Measurements from ENCODE around the gene CCDC85A. TPM values are rescaled to one million over a fixed set of nuclear protein-coding genes. Genes with fewer than 3 reads are reported as not detected.
"Not testable (repeated sequence)": the region's sequence is repeated elsewhere in the genome, so short reads cannot be mapped to it uniquely, and the experiment has no call there.

The CCDC85A gene
- total RNA-seq: not detected

GRCh38 chr2:56183643-56184499 is at the start of gene CCDC85A:
TSS of gene CCDC85A (plus strand) at chr2:56183990. CDS start at chr2:56184625, 635 bp downstream.
- H3K4me3 Mint-ChIP-seq: peak within 1 kb of the TSS; percentile 3
- no peaks in the 10 kb centered on the region for H3K36me3 Mint-ChIP-seq (ENCODE audit: low read depth)
- POLR2A ChIA-PET: no interaction called here
- H3K27me3 Mint-ChIP-seq (ENCODE audit: low read depth): peaks cover 38% of the 10 kb centered on the region
- H3K9me3 Mint-ChIP-seq (ENCODE audit: insufficient read depth): no peaks in the 10 kb centered on the region
- peak; percentile 96 for ATAC-seq
- peaks cover 3% of the 10 kb centered on the region for H3K4me1 Mint-ChIP-seq (ENCODE audit: low read depth)
- CTCF ChIA-PET: interaction anchor here (0.6 to 1.6 kb wide), 20 partner anchors 10 to 1335 kb away, joined by 3 to 13 read pairs (median 4); no protein-coding TSS in a partner anchor
- DNase-seq: peak; percentile 75
- no peak within 1 kb of the TSS for H3K27ac Mint-ChIP-seq

- no peak for ATAC-seq
- ChIA-PET POLR2A (no interaction called here), CTCF (no interaction called here)
Measured at GRCh38 chr2:56134861-56135260, 48.9 kb upstream of the CCDC85A start.

GRCh38 chr2:56142497-56143061 is 41.2 kb upstream of the CCDC85A start:
- ATAC-seq; H3K9me3 Mint-ChIP-seq (ENCODE audit: insufficient read depth); H3K4me1 Mint-ChIP-seq (ENCODE audit: low read depth); DNase-seq; POLR2A ChIA-PET; H3K27me3 Mint-ChIP-seq (ENCODE audit: low read depth); CTCF ChIA-PET; H3K36me3 Mint-ChIP-seq (ENCODE audit: low read depth); H3K27ac Mint-ChIP-seq; H3K4me3 Mint-ChIP-seq: not testable (repeated sequence)

More at GRCh38 chr2:56134861-56135260, 48.9 kb upstream of the CCDC85A start:
- Mint-ChIP-seq H3K4me1 (ENCODE audit: low read depth) (no peaks in the 10 kb centered on the region), H3K4me3 (no peak overlapping the region), H3K36me3 (ENCODE audit: low read depth) (no peaks in the 10 kb centered on the region), H3K9me3 (ENCODE audit: insufficient read depth) (no peaks in the 10 kb centered on the region), H3K27me3 (ENCODE audit: low read depth) (no peaks in the 10 kb centered on the region), H3K27ac (no peak overlapping the region)
- DNase-seq: no peak

- no peaks in the 10 kb centered on the region for H3K36me3 Mint-ChIP-seq (ENCODE audit: low read depth)
- H3K9me3 Mint-ChIP-seq (ENCODE audit: insufficient read depth): no peaks in the 10 kb centered on the region
- no peaks in the 10 kb centered on the region for H3K27me3 Mint-ChIP-seq (ENCODE audit: low read depth)
- ATAC-seq: no peak
- no peak for DNase-seq
- ChIA-PET POLR2A (no interaction called here), CTCF (no interaction called here)
- H3K4me3 Mint-ChIP-seq: no peak overlapping the region
- no peak overlapping the region for H3K27ac Mint-ChIP-seq
- H3K4me1 Mint-ChIP-seq (ENCODE audit: low read depth): no peaks in the 10 kb centered on the region
Measured at GRCh38 chr2:56147907-56148306, 35.9 kb upstream of the CCDC85A start.

GRCh38 chr2:56148825-56149224 is 35.0 kb upstream of the CCDC85A start:
- DNase-seq: no peak
- Mint-ChIP-seq H3K4me3 (no peak overlapping the region), H3K27me3 (ENCODE audit: low read depth) (no peaks in the 10 kb centered on the region), H3K4me1 (ENCODE audit: low read depth) (no peaks in the 10 kb centered on the region), H3K36me3 (ENCODE audit: low read depth) (no peaks in the 10 kb centered on the region), H3K27ac (no peak overlapping the region), H3K9me3 (ENCODE audit: insufficient read depth) (no peaks in the 10 kb centered on the region)
- ChIA-PET POLR2A (no interaction called here), CTCF (interaction anchor here (1.4 kb wide), 1 partner anchor 35 kb away, joined by 3 read pairs; the partner anchor contains the start of gene CCDC85A)
- ATAC-seq: no peak

GRCh38 chr2:56151841-56152240 is 31.9 kb upstream of the CCDC85A start:
- Mint-ChIP-seq H3K9me3 (ENCODE audit: insufficient read depth) (no peaks in the 10 kb centered on the region), H3K36me3 (ENCODE audit: low read depth) (no peaks in the 10 kb centered on the region), H3K4me3 (no peak overlapping the region), H3K27me3 (ENCODE audit: low read depth) (no peaks in the 10 kb centered on the region), H3K27ac (no peak overlapping the region), H3K4me1 (ENCODE audit: low read depth) (no peaks in the 10 kb centered on the region)
- CTCF ChIA-PET: no interaction called here
- POLR2A ChIA-PET: no interaction called here
- ATAC-seq (no peak), DNase-seq (no peak)

GRCh38 chr2:56155188-56155587 is 28.6 kb upstream of the CCDC85A start:
- Mint-ChIP-seq H3K36me3 (ENCODE audit: low read depth) (no peaks in the 10 kb centered on the region), H3K4me3 (no peak overlapping the region), H3K27ac (no peak overlapping the region), H3K27me3 (ENCODE audit: low read depth) (no peaks in the 10 kb centered on the region), H3K4me1 (ENCODE audit: low read depth) (no peaks in the 10 kb centered on the region), H3K9me3 (ENCODE audit: insufficient read depth) (no peaks in the 10 kb centered on the region)
- DNase-seq (no peak), ATAC-seq (no peak)
- POLR2A ChIA-PET: no interaction called here
- CTCF ChIA-PET: no interaction called here

GRCh38 chr2:56159875-56160274 is 23.9 kb upstream of the CCDC85A start:
- H3K27me3 Mint-ChIP-seq (ENCODE audit: low read depth); H3K9me3 Mint-ChIP-seq (ENCODE audit: insufficient read depth); ATAC-seq; H3K27ac Mint-ChIP-seq; POLR2A ChIA-PET; H3K4me1 Mint-ChIP-seq (ENCODE audit: low read depth); H3K4me3 Mint-ChIP-seq; CTCF ChIA-PET; DNase-seq; H3K36me3 Mint-ChIP-seq (ENCODE audit: low read depth): not testable (repeated sequence)

GRCh38 chr2:56167616-56168562 is 15.9 kb upstream of the CCDC85A start:
- H3K9me3 Mint-ChIP-seq (ENCODE audit: insufficient read depth): no peaks in the 10 kb centered on the region
- DNase-seq: no peak
- CTCF ChIA-PET: interaction anchor here (1.1 kb wide), 1 partner anchor 16 kb away, joined by 5 read pairs; the partner anchor contains the start of gene CCDC85A
- H3K27ac Mint-ChIP-seq: no peak overlapping the region
- H3K36me3 Mint-ChIP-seq (ENCODE audit: low read depth): no peaks in the 10 kb centered on the region
- POLR2A ChIA-PET: no interaction called here
- no peak for ATAC-seq
- H3K4me3 Mint-ChIP-seq: no peak overlapping the region
- H3K4me1 Mint-ChIP-seq (ENCODE audit: low read depth): no peaks in the 10 kb centered on the region
- no peaks in the 10 kb centered on the region for H3K27me3 Mint-ChIP-seq (ENCODE audit: low read depth)

- CTCF ChIA-PET: no interaction called here
- POLR2A ChIA-PET: no interaction called here
Measured at GRCh38 chr2:56169521-56169920, 14.3 kb upstream of the CCDC85A start.

GRCh38 chr2:56170504-56170903 is 13.3 kb upstream of the CCDC85A start:
- ChIA-PET CTCF (no interaction called here), POLR2A (no interaction called here)
- no peaks in the 10 kb centered on the region for H3K27me3 Mint-ChIP-seq (ENCODE audit: low read depth)
- H3K4me3 Mint-ChIP-seq: no peak overlapping the region
- ATAC-seq (no peak), DNase-seq (no peak)
- no peaks in the 10 kb centered on the region for H3K36me3 Mint-ChIP-seq (ENCODE audit: low read depth)
- H3K9me3 Mint-ChIP-seq (ENCODE audit: insufficient read depth): no peaks in the 10 kb centered on the region
- H3K4me1 Mint-ChIP-seq (ENCODE audit: low read depth): no peaks in the 10 kb centered on the region
- H3K27ac Mint-ChIP-seq: no peak overlapping the region

More at GRCh38 chr2:56169521-56169920, 14.3 kb upstream of the CCDC85A start:
- no peak for ATAC-seq
- no peaks in the 10 kb centered on the region for H3K4me1 Mint-ChIP-seq (ENCODE audit: low read depth)
- no peak overlapping the region for H3K4me3 Mint-ChIP-seq
- no peaks in the 10 kb centered on the region for H3K27me3 Mint-ChIP-seq (ENCODE audit: low read depth)
- no peak for DNase-seq
- no peaks in the 10 kb centered on the region for H3K9me3 Mint-ChIP-seq (ENCODE audit: insufficient read depth)
- no peaks in the 10 kb centered on the region for H3K36me3 Mint-ChIP-seq (ENCODE audit: low read depth)
- H3K27ac Mint-ChIP-seq: no peak overlapping the region

GRCh38 chr2:56170988-56171387 is 12.8 kb upstream of the CCDC85A start:
- H3K9me3 Mint-ChIP-seq (ENCODE audit: insufficient read depth): no peaks in the 10 kb centered on the region
- CTCF ChIA-PET: interaction anchor here (0.9 kb wide), 1 partner anchor 13 kb away, joined by 5 read pairs; the partner anchor contains the start of gene CCDC85A
- H3K4me1 Mint-ChIP-seq (ENCODE audit: low read depth): no peaks in the 10 kb centered on the region
- H3K27ac Mint-ChIP-seq: no peak overlapping the region
- H3K4me3 Mint-ChIP-seq: no peak overlapping the region
- H3K36me3 Mint-ChIP-seq (ENCODE audit: low read depth): no peaks in the 10 kb centered on the region
- ATAC-seq: no peak
- POLR2A ChIA-PET: no interaction called here
- H3K27me3 Mint-ChIP-seq (ENCODE audit: low read depth): no peaks in the 10 kb centered on the region
- no peak for DNase-seq
